ENCODE data around the gene NRIP3.

The NRIP3 gene

GRCh38 chr11:9042488-9042887, 38.7 kb upstream of the NRIP3 start:
- Histone ChIP-seq H3K36me3 (no peaks in the 10 kb centered on the region), H3K4me1 (ENCODE audit: control insufficient read depth in 1 of 2, insufficient read depth in 1 of 2, low read depth in 1 of 2, low read length in 1 of 2) (no peaks in the 10 kb centered on the region), H3K9me3 (no peaks in the 10 kb centered on the region), H3K4me3 (ENCODE audit: low read depth in 1 of 2, low read length in 1 of 2) (no peak overlapping the region), H3K27me3 (peaks cover 19% of the 10 kb centered on the region), H3K27ac (no peak overlapping the region)
- TF ChIP-seq CTCF (IDR thresholded peaks at IDR 0.05), result no peak

GRCh38 chr11:9041747-9042146, 37.9 kb upstream of the NRIP3 start:
- H3K9me3 ChIP-seq, result no peaks in the 10 kb centered on the region
- H3K27ac ChIP-seq, result no peak overlapping the region
- no peaks in the 10 kb centered on the region for H3K36me3 ChIP-seq
- peaks cover 19% of the 10 kb centered on the region for H3K27me3 ChIP-seq
- H3K4me3 ChIP-seq (ENCODE audit: low read depth in 1 of 2, low read length in 1 of 2), result no peak overlapping the region
- H3K4me1 ChIP-seq (ENCODE audit: control insufficient read depth in 1 of 2, insufficient read depth in 1 of 2, low read depth in 1 of 2, low read length in 1 of 2), result no peaks in the 10 kb centered on the region
- no peak for TF ChIP-seq CTCF (IDR thresholded peaks at IDR 0.05)

- Histone ChIP-seq H3K4me3 (ENCODE audit: low read depth in 1 of 2, low read length in 1 of 2) (no peak overlapping the region), H3K36me3 (no peaks in the 10 kb centered on the region), H3K9me3 (no peaks in the 10 kb centered on the region), H3K4me1 (ENCODE audit: control insufficient read depth in 1 of 2, insufficient read depth in 1 of 2, low read depth in 1 of 2, low read length in 1 of 2) (no peaks in the 10 kb centered on the region), H3K27ac (no peak overlapping the region), H3K27me3 (peaks cover 19% of the 10 kb centered on the region)
- TF ChIP-seq CTCF (IDR thresholded peaks at IDR 0.05), result no peak
Measured at GRCh38 chr11:9040410-9040809, 36.6 kb upstream of the NRIP3 start.

- Histone ChIP-seq H3K4me3 (ENCODE audit: low read depth in 1 of 2, low read length in 1 of 2) (no peak overlapping the region), H3K36me3 (no peaks in the 10 kb centered on the region), H3K27me3 (peaks cover 19% of the 10 kb centered on the region), H3K9me3 (no peaks in the 10 kb centered on the region), H3K4me1 (ENCODE audit: control insufficient read depth in 1 of 2, insufficient read depth in 1 of 2, low read depth in 1 of 2, low read length in 1 of 2) (no peaks in the 10 kb centered on the region), H3K27ac (no peak overlapping the region)
- no peak for TF ChIP-seq CTCF (IDR thresholded peaks at IDR 0.05)
Measured at GRCh38 chr11:9039863-9040262, 36.1 kb upstream of the NRIP3 start.

DNA sequence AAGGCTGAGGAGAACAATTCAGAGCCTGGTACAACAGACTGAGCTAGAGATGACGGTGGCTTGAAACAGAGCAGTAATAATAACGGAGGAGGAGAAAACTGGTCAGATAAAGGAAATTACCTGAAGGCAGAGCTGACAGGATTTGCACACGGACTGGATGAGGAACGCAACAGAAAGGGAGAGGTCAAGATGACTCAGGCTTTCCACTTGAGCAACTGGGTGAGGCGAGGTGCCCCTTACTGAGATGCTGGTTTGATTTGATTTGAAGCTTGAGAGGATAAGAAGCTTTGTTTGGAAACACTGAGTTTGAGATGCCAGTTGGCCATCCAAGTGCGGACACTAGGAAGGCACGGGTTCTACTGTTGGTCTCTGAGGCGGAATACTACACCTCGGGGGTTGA, 35.4 kb upstream of the NRIP3 start:
- H3K27ac ChIP-seq, result no peak overlapping the region
- no peaks in the 10 kb centered on the region for H3K9me3 ChIP-seq
- TF ChIP-seq CTCF (IDR thresholded peaks at IDR 0.05), result no peak
- no peaks in the 10 kb centered on the region for H3K4me1 ChIP-seq (ENCODE audit: control insufficient read depth in 1 of 2, insufficient read depth in 1 of 2, low read depth in 1 of 2, low read length in 1 of 2)
- no peaks in the 10 kb centered on the region for H3K36me3 ChIP-seq
- no peak overlapping the region for H3K4me3 ChIP-seq (ENCODE audit: low read depth in 1 of 2, low read length in 1 of 2)
- peaks cover 19% of the 10 kb centered on the region for H3K27me3 ChIP-seq

DNA sequence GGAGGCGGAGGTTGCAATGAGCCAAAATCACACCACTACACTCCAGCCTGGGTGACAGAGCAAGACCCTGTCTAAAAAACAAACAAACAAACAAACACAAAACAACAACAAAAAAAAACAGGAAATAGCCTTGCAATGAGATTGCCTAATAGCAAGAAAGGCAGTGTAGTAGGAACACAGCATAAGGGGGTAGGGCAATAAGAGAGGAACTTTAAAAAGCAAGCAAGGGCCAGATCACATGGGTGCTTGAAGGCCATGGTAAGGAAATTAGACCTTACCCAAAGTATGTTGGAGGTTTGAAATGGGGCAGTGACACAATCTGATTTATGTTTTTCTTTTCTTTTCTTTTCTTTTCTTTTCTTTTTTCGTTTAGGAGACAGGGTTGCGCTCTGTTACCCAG, 34.7 kb upstream of the NRIP3 start:
- H3K4me3 ChIP-seq (ENCODE audit: low read depth in 1 of 2, low read length in 1 of 2), result no peak overlapping the region
- no peaks in the 10 kb centered on the region for H3K4me1 ChIP-seq (ENCODE audit: control insufficient read depth in 1 of 2, insufficient read depth in 1 of 2, low read depth in 1 of 2, low read length in 1 of 2)
- peaks cover 19% of the 10 kb centered on the region for H3K27me3 ChIP-seq
- H3K27ac ChIP-seq, result no peak overlapping the region
- no peaks in the 10 kb centered on the region for H3K9me3 ChIP-seq
- H3K36me3 ChIP-seq, result no peaks in the 10 kb centered on the region
- TF ChIP-seq CTCF (IDR thresholded peaks at IDR 0.05), result no peak

All from neutrophil (primary cell).